Measurements from ENCODE around the gene SLC6A8. TPM values are rescaled to one million over a fixed set of nuclear protein-coding genes. Genes with fewer than 3 reads are reported as not detected.
"Not testable (repeated sequence)": the region's sequence is repeated elsewhere in the genome, so short reads cannot be mapped to it uniquely, and the experiment has no call there.

SLC6A8 gene
- total RNA-seq, 1 experiment from 2014 or later = 45.3 TPM

DNA sequence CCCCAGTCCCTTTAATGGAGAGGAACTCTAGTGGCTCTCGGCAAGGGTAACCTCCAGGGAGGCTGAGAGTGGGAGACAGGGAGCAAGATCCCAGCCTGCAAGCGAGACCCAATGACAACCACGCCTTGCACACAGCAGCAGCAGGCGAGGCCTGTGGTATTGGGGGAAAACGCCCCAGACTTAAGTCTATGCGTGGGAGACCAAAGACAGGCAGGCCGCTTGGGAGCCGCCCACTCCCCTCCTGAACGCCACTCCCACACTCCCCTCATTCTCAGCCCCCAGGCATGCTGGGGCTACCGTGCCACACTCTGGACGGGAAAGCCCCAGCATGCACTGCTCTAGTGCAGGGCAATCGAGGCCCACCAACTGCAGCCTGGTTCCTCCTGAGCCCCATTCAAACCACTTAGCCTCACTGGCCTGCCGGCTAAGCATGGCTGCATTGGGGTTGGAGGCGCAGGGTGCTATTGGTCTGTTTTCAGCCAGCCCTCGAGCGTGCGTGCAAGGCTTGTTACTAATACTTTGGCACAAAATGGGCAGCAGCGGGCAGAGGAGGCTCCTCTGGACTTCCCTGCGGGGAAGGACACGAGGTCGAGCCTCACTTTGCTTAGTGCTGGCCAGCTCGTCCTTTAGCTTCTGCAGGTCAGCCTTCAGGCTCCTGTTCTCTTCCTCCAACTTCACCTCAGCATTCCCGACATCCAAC is 14.8 kb downstream of the SLC6A8 start:
- H3K9me3 ChIP-seq (ENCODE audit: low read length) = no peaks in the 10 kb centered on the region
- TF ChIP-seq EZH2phosphoT487 (IDR thresholded peaks at IDR 0.05; ENCODE audit: borderline replicate concordance, low read length) (no peak), EZH2 (IDR thresholded peaks at IDR 0.05; ENCODE audit: low read length, unreplicated experiment) (no peak)
- TF ChIP-seq, protein P1, sequence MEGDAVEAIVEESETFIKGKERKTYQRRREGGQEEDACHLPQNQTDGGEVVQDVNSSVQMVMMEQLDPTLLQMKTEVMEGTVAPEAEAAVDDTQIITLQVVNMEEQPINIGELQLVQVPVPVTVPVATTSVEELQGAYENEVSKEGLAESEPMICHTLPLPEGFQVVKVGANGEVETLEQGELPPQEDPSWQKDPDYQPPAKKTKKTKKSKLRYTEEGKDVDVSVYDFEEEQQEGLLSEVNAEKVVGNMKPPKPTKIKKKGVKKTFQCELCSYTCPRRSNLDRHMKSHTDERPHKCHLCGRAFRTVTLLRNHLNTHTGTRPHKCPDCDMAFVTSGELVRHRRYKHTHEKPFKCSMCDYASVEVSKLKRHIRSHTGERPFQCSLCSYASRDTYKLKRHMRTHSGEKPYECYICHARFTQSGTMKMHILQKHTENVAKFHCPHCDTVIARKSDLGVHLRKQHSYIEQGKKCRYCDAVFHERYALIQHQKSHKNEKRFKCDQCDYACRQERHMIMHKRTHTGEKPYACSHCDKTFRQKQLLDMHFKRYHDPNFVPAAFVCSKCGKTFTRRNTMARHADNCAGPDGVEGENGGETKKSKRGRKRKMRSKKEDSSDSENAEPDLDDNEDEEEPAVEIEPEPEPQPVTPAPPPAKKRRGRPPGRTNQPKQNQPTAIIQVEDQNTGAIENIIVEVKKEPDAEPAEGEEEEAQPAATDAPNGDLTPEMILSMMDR (conservative IDR thresholded peaks at IDR 0.05; ENCODE audit: low read depth, low read length) = no peak
- intact Hi-C loops (cut with micrococcal nuclease) = no loop called here
- POLR2A ChIA-PET (ENCODE audit: unreplicated experiment) = no interaction called here
- no peak overlapping the region for H3K27ac ChIP-seq (ENCODE audit: low read length)
- no peak overlapping the region for H2AFZ ChIP-seq (ENCODE audit: low read length)
- no peaks in the 10 kb centered on the region for H4K20me1 ChIP-seq (ENCODE audit: low read length)
- H3K27me3 ChIP-seq (ENCODE audit: low read length) = no peaks in the 10 kb centered on the region
- H3K4me2 ChIP-seq (ENCODE audit: low read length) = no peak overlapping the region
- H3K79me2 ChIP-seq (ENCODE audit: low read length) = no peaks in the 10 kb centered on the region; the same call in 1 of the 2 replicates
- H3K9me2 ChIP-seq (replicated peaks; ENCODE audit: low read length) = no peaks in the 10 kb centered on the region
- CTCF ChIA-PET = interaction anchor here (0.6 kb wide), 1 partner anchor 232 kb away, joined by 8 read pairs; no protein-coding TSS in a partner anchor
- ATAC-seq = no peak
- no peaks in the 10 kb centered on the region for H3K4me1 ChIP-seq (ENCODE audit: insufficient read depth, low read length)
- no peak overlapping the region for H3K9ac ChIP-seq (ENCODE audit: low read length)
- no peaks in the 10 kb centered on the region for H3F3A ChIP-seq (ENCODE audit: low read length, unreplicated experiment)
- H3K36me3 ChIP-seq (ENCODE audit: low read depth, low read length) = peaks cover 5% of the 10 kb centered on the region; the same call in 1 of the 2 replicates
- H3K4me3 ChIP-seq (ENCODE audit: low read length) = no peak overlapping the region
- BruUV-seq (replicated peaks) = no TSS peak
- DNase-seq = no peak

DNA sequence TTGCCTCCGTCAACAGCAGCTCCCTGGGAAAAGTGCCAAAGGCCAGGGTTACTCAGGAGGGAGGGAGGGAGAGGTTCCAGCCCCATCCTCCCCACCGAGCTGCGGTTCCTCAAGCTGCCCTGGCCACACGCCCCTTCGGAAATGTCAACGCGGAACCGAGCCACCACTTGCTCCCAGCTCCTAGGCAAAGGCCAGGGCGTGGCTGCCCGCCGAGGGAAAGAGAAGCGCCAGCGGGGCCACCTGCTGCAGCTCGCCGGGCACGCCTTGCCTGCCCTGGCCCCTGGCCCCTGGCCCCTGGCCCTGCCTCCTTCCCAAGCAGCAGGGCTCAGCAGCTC is 15.3 kb downstream of the SLC6A8 start:
- H3K79me2 ChIP-seq (ENCODE audit: low read length) = peaks cover 5% of the 10 kb centered on the region
- H3K27ac ChIP-seq (ENCODE audit: low read length) = no peak overlapping the region
- ChIA-PET CTCF (interaction anchor here (0.6 kb wide), 1 partner anchor 232 kb away, joined by 8 read pairs; no protein-coding TSS in a partner anchor), POLR2A (ENCODE audit: unreplicated experiment) (no interaction called here)
- H3K9me3 ChIP-seq (ENCODE audit: low read length) = no peaks in the 10 kb centered on the region
- DNase-seq (peak; percentile 72), ATAC-seq (peak; percentile 70)
- H3F3A ChIP-seq (ENCODE audit: low read length, unreplicated experiment) = no peaks in the 10 kb centered on the region
- no peak overlapping the region for H2AFZ ChIP-seq (ENCODE audit: low read length)
- TF ChIP-seq EZH2phosphoT487 (IDR thresholded peaks at IDR 0.05; ENCODE audit: borderline replicate concordance, low read length) (no peak), EZH2 (IDR thresholded peaks at IDR 0.05; ENCODE audit: low read length, unreplicated experiment) (no peak)
- TF ChIP-seq, protein P1 (conservative IDR thresholded peaks at IDR 0.05; ENCODE audit: low read depth, low read length) = no peak
- H3K9ac ChIP-seq (ENCODE audit: low read length) = no peak overlapping the region
- no peaks in the 10 kb centered on the region for H3K27me3 ChIP-seq (ENCODE audit: low read length)
- intact Hi-C loops (cut with micrococcal nuclease) = no loop called here
- H3K4me3 ChIP-seq (ENCODE audit: low read length) = no peak overlapping the region
- no peaks in the 10 kb centered on the region for H3K9me2 ChIP-seq (replicated peaks; ENCODE audit: low read length)
- H4K20me1 ChIP-seq (ENCODE audit: low read length) = peaks cover 4% of the 10 kb centered on the region; the same call in 1 of the 2 replicates
- no TSS peak for BruUV-seq (replicated peaks)
- H3K4me1 ChIP-seq (ENCODE audit: insufficient read depth, low read length) = no peaks in the 10 kb centered on the region
- peaks cover 9% of the 10 kb centered on the region for H3K36me3 ChIP-seq (ENCODE audit: low read depth, low read length)
- H3K4me2 ChIP-seq (ENCODE audit: low read length) = no peak overlapping the region

DNA sequence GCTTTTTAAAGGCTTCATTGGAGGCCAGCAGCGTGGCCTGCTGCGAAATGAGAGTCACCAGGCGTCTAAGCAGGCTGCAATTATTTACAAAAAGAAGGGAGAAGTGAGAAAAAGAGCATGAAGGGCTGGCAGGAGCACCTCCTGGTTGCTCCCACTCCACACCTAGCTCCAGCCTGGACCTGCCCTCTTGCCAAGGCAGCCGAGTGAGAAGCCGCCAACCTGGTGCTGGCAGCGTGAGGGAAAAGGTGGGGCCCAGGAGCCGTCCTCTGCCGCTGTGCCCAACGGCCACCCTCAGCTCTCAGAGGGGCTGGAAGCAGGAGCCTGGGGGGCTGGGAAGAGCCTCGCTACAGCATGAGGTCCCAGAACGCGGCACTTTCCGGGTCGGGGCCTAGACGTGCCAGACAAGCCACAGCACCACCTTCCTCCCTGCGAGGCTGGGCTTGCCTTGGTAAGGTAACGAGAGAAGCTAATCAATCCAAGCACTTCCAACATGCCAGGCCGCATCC is 16.3 kb downstream of the SLC6A8 start:
- peaks cover 6% of the 10 kb centered on the region; the same call in 1 of the 2 replicates for H4K20me1 ChIP-seq (ENCODE audit: low read length)
- intact Hi-C loops (cut with micrococcal nuclease) = no loop called here
- no peaks in the 10 kb centered on the region for H3F3A ChIP-seq (ENCODE audit: low read length, unreplicated experiment)
- H3K9me3 ChIP-seq (ENCODE audit: low read length) = no peaks in the 10 kb centered on the region
- TF ChIP-seq EZH2 (IDR thresholded peaks at IDR 0.05; ENCODE audit: low read length, unreplicated experiment) = no peak
- TF ChIP-seq, protein P1 (conservative IDR thresholded peaks at IDR 0.05; ENCODE audit: low read depth, low read length) = no peak
- TF ChIP-seq EZH2phosphoT487 (IDR thresholded peaks at IDR 0.05; ENCODE audit: borderline replicate concordance, low read length) = no peak
- ChIA-PET CTCF (no interaction called here), POLR2A (ENCODE audit: unreplicated experiment) (interaction anchor here (0.6 kb wide), 1 partner anchor 233 kb away, joined by 4 read pairs; no protein-coding TSS in a partner anchor)
- no TSS peak for BruUV-seq (replicated peaks)
- ATAC-seq (no peak), DNase-seq (no peak)
- no peak overlapping the region for H3K4me3 ChIP-seq (ENCODE audit: low read length)
- H3K9me2 ChIP-seq (replicated peaks; ENCODE audit: low read length) = no peaks in the 10 kb centered on the region
- peaks cover 5% of the 10 kb centered on the region; the same call in 1 of the 2 replicates for H3K4me1 ChIP-seq (ENCODE audit: insufficient read depth, low read length)
- no peak overlapping the region for H2AFZ ChIP-seq (ENCODE audit: low read length)
- H3K27ac ChIP-seq (ENCODE audit: low read length) = no peak overlapping the region
- H3K4me2 ChIP-seq (ENCODE audit: low read length) = no peak overlapping the region
- no peaks in the 10 kb centered on the region for H3K27me3 ChIP-seq (ENCODE audit: low read length)
- peaks cover 11% of the 10 kb centered on the region for H3K36me3 ChIP-seq (ENCODE audit: low read depth, low read length)
- H3K9ac ChIP-seq (ENCODE audit: low read length) = no peak overlapping the region
- H3K79me2 ChIP-seq (ENCODE audit: low read length) = peaks cover 7% of the 10 kb centered on the region

DNA sequence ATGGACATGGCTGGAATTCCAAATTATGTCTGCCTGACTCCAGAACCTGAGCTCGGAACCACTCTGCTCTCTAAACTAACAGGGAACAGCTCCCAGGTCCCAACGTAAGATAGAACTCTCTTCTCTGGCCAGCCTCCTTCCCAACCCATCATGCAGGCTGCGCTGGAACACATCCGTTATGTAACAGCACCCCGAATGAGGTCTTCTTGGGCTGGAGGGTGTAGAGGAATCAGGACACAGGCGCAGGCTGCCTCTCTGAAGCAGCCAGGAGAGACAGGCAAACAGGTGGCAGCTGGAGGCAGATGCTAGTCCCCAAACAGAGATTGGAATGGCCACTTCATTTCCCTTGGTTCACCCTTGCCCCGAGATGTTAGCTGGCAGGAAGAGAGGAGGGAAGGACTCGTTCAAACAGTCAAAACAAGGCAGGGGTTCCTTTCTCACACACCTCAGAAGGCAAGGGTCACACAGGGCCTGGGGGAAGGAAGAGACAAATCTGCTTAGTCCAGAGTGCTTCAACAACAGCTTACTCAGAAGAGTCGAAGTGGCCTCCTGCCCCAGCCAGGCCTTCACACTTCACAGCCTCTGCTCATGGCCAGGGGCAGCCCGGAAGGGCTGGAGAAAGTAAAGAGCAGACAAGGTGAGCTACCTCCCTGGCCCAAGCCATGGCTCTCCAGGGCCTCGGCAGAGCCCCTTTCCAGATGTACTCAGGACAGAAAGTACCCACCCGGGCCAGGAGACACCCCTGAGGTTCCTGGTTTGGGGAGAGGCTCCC is 17.1 kb downstream of the SLC6A8 start:
- CTCF ChIA-PET; ATAC-seq; H3K27me3 ChIP-seq (ENCODE audit: low read length); H2AFZ ChIP-seq (ENCODE audit: low read length); H3K4me2 ChIP-seq (ENCODE audit: low read length); BruUV-seq (replicated peaks); H4K20me1 ChIP-seq (ENCODE audit: low read length); POLR2A ChIA-PET (ENCODE audit: unreplicated experiment); H3F3A ChIP-seq (ENCODE audit: low read length, unreplicated experiment); H3K4me1 ChIP-seq (ENCODE audit: insufficient read depth, low read length); H3K9ac ChIP-seq (ENCODE audit: low read length); intact Hi-C loops (cut with micrococcal nuclease); H3K9me3 ChIP-seq (ENCODE audit: low read length); H3K27ac ChIP-seq (ENCODE audit: low read length); H3K4me3 ChIP-seq (ENCODE audit: low read length); H3K9me2 ChIP-seq (replicated peaks; ENCODE audit: low read length); DNase-seq; H3K79me2 ChIP-seq (ENCODE audit: low read length): not testable (repeated sequence)
- peaks cover 11% of the 10 kb centered on the region for H3K36me3 ChIP-seq (ENCODE audit: low read depth, low read length)
